GM19238 (cell line): ENCODE measurements around the gene SIPA1L3.
A peak's percentile ranks its signal among the peaks of the same experiment; 100 is the strongest.
"Not testable (repeated sequence)": the region's sequence is repeated elsewhere in the genome, so short reads cannot be mapped to it uniquely, and the experiment has no call there.

ENCODE experiments used
- DNase-seq: peaks from one replicate; pipeline ENCODE4 v3.0.0; 2011; ENCODE audit warnings: low spot score; ENCODE audit not compliant: insufficient read length

The SIPA1L3 gene, protein sequence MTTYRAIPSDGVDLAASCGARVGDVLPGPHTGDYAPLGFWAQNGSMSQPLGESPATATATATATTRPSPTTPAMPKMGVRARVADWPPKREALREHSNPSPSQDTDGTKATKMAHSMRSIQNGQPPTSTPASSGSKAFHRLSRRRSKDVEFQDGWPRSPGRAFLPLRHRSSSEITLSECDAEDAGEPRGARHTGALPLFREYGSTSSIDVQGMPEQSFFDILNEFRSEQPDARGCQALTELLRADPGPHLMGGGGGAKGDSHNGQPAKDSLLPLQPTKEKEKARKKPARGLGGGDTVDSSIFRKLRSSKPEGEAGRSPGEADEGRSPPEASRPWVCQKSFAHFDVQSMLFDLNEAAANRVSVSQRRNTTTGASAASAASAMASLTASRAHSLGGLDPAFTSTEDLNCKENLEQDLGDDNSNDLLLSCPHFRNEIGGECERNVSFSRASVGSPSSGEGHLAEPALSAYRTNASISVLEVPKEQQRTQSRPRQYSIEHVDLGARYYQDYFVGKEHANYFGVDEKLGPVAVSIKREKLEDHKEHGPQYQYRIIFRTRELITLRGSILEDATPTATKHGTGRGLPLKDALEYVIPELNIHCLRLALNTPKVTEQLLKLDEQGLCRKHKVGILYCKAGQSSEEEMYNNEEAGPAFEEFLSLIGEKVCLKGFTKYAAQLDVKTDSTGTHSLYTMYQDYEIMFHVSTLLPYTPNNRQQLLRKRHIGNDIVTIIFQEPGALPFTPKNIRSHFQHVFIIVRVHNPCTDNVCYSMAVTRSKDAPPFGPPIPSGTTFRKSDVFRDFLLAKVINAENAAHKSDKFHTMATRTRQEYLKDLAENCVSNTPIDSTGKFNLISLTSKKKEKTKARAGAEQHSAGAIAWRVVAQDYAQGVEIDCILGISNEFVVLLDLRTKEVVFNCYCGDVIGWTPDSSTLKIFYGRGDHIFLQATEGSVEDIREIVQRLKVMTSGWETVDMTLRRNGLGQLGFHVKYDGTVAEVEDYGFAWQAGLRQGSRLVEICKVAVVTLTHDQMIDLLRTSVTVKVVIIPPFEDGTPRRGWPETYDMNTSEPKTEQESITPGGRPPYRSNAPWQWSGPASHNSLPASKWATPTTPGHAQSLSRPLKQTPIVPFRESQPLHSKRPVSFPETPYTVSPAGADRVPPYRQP (N-terminal part only)

DNA sequence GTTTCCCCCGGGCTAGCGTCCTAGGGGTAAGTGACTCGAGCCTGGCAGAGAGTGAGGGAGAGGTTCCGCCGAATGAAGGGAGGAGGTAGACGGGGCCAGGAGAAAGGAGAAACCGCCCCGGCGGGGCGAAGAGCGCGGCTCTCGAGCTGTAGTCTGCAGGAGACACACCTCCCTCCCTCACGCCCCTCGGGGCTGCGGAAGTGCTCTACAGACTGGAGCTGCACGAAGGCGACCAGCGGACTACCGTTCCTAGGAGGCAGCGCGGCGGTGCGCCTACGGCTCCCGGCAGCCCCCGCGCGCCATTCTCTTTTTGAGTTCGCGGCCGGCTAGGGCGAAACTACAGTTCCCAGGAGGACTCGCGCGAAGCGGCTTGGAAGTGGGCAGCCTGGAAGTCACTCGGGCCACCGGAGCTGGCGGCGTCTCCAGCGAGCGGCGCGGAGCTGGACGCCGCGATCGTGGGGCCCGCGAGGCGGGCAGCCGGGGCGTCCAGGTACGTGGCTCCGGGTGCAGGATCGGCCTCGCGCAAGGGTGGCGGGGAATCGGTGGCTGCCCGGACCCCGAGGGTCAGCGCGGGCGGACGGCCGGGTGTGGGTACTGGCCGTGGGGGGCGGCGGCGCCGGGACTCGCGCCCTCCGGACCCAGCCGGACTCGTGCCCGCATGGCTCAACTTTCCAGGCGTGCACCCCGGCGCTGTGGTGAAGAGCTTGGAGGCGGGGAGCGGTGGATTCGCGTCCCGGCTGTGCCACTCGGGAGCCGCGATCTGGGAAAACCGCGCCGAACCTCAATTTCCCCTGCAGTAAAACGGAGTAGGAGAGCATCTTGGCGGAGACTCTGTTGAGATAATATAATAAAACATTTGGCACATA lies at the start of gene SIPA1L3:
TSS of gene SIPA1L3 (plus strand) at position 340 of the 866 bp plus-strand sequence. CDS start 174,358 bp downstream, outside the sequence.
- peak; percentile 85 for DNase-seq

DNA sequence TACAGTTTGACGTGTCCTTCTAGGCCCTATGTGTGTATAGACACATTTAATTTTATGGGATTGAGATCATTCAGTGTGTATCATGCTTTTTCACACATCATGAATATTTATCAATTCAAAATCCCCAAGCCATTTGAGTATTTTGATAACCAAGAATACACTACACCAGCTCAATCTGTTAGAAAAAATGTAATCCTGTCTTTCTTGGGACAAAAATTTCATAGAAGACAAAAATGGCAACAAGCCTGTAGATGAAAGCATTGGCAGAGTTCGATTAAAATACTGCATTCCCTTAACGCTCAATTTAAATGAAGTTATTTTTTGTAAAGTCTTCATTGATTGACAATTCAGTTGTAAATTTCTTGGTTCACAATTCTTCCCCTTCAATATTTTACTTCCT lies 42.5 kb upstream of the SIPA1L3 start:
- DNase-seq: no peak

DNA sequence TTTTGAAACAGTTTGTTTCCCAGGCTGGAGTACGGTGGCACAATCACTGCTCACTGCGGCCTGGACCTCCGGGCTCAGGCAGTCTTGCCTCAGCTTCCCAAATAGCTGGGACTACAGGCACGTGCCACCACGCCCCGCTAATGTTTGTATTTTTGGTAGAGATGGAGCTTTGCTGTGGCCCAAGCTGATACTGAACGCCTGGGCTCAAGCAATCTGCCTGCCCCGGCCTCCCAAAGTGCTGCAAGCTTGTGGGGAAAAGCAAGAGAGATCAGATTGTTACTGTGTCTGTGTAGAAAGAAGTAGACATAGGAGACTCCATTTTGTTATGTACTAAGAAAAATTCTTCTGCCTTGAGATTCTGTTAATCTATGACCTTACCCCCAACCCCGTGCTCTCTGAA lies 41.1 kb upstream of the SIPA1L3 start:
- DNase-seq: not testable (repeated sequence)

DNA sequence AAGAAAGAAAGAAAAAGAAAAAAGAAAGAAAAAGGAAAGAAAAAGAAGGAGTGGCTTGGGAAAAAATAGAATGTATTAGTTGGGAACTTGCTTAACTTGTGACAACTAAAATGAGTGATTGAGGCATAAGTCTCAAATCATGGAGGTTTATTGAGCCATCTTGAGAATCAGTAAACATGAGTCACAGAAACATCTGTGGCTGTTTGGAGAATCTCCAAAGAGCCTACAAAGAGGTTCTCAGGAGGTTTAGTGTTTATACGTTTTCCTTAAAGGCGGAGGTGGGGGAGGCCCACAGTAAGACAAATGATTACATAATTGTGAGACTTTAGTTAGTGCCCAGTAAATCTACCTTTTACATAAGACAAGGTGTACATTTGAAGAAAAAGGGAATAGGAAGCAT lies 39.2 kb upstream of the SIPA1L3 start:
- no peak for DNase-seq

DNA sequence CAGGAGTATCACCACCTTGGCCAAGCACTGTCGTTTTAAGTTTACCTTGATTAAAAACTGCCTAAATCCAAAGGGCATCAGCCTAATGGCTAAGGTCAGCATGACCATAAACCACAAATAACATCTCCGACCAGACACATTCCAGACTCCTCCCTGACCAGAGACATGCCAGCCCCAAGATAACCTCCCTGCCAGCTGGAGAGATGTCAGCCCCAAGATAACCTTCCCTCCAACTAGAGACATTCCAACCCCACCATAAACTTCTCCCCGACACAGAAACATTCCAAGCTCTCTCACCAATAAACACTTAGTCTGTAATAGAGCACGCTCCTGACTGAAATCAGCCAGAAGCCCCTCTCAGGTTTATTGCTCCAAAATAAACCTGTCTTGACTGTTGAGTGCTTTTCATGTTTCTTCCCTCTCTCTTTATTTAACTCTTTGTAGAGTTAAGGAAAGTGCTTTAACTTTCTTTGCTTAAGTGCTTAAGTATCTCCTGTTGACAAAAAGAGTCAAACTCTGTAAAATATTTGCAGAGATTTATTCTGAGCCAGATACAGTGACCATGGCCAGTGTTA lies 37.2 kb upstream of the SIPA1L3 start:
- no peak for DNase-seq

DNA sequence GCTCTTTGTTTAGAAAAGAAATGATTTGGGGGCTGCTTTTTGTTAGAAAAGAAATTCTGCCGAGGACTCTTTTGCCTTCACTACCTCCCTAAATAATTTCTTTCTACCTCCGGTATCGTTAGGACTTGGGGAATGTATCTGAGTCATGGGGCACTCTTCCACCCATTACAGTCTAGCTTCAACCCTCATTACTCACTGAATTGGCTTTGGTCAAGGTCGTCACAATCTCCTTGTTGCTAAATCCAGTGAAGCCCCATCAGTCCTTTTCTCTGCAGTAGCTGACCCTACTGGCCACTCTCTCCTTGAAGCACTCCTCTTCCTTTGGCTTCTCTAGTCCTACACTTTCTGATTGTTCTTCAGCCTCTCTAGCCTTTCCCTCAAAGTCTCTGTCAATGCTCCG lies 34.6 kb upstream of the SIPA1L3 start:
- DNase-seq: no peak

DNA sequence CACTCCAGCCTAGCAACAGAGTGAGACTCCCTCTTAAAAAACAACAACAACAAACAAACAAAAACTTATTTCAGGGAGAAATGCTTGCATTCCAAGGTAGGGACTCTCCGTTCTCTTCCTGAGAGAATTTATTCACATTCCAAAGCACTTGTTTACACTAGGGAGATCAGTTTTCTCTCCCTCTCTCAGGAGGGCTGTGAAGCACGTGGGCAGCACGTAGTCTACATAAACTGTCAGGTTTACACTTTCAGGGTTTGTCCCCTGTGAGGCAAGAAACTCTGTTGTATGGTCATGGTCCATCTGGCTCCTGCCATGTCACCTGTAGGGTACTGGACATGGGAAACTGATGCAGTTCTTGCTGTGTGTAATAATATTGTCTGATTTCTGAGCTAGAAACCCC lies 32.2 kb upstream of the SIPA1L3 start:
- DNase-seq: no peak

DNA sequence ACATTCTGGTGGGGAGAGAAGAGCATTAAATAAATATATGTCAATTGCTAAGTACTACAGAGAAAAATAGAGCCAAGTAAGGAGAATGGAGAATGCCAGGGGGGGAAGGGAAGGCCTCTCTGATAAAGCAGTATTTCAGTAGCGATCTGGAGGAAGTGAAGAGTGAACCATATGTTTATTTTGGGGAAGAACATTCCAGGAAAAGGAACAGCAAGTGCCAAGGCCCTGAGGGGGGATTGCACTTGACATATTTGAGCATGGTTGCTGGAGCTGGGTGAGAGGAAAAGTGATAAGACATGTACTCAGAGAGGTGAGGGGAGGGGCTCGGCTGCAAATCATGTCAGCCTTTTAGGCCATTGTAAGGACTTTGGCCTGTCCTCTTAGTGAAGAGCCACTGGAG lies 31.0 kb upstream of the SIPA1L3 start:
- no peak for DNase-seq

DNA sequence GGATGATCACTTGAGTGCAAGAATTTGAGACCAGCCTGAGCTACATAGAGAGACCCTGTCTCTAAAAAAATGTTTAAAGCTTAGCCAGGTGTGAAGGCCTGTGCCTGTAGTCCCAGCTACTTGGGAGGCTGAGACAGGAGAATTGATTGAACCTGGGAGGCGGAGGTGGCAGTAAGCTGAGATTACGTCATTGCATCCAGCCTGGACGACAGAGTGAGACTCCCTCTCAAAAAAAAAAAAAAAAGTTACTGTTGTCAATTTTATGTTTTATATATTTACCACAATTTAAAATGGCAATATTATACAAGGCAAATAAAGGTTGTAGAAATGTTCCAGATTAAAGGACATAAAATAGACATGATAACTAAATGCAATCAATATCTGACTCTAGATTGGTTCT lies 29.9 kb upstream of the SIPA1L3 start:
- no peak for DNase-seq

DNA sequence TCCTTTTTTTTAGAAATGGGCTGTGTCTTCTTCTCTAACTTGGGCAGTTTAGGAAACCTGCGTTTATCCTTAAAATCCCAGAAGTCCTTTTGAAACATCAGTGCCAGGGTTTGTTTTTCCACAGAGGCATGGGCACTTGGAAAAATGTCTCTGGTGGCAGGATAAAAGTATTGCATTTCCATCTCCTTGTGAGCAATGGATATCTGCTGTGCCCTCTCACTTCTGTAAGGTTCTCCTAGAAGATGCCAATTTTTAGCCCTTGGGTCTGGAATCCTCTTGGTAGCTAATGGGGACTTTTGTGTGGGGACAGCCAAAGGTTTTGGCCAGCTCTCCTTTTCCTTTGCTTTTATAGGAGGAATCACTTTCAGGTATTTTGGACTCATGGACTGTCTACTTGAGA lies 21.6 kb upstream of the SIPA1L3 start:
- DNase-seq: no peak

DNA sequence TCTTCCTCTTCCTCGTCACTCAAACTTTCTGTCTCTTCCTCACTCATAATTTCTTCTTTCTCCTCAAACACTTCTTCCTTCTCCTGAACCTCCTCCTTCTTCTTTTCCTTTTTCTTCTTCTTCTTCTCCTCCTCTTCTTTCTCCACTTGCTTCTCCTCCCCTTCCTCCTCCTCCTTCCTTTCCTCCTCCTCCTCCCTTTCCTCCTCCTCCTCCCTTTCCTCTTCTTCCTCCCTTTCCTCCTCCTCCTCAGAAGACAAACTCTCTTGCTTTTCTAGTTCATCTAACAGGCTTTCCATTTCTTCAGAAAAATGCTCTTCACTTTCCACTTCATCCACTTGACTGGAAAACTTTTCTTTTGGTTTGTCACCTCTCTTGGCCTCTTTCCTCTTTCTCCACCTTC lies 20.4 kb upstream of the SIPA1L3 start:
- no peak for DNase-seq

DNA sequence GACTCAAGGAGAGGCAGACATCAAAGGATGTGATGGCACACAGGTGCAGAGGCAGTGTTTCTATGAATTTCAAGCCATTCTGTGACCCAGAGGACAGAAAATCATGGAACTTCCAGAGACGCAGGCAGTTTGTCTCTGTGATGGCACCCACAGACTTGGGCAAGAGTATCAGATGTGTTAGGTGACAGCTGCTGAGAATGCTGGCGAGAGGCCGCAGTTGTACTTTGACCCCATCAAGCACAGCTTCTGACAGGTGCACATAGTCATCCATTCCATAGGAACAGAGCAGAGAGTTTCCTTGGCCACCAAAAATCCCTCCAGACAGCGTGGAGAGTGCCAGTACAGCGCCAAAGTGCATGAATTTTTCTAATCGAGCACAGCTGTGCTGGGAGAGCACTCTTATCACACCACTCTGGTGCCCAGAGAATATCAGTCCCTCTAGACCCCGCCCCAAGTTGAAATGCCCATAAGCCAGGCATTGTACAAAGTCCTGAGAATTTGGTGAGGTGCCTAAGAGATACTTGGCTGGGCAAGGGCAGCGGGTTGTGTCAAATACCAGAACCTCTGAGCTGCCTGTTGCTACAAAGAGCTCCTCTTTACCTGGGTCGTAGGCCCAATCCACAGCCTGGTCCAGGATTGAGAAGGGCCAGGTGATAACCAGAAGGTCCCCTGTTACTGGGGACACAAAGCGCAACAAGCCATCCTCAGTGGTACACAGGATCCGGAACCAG lies 13.0 kb upstream of the SIPA1L3 start:
- no peak for DNase-seq

DNA sequence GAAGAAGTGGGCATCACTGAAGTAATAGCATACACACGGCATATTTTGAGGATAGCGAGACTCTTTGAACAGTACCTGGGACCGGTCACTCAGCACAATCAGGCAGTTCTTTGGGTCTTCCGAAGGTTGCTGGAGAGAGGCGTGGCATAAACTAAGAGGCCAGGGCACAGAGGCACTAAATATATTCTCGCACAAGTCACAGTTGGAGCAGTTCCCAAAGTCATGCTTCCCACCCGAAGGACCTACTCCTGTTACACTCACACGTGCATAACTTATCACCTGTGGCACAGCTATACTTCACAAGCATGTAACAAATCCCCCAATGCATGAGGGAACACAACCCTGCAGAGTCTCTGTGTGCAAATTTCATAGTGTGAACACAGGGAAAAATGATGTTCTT lies 10.8 kb upstream of the SIPA1L3 start:
- DNase-seq: no peak

DNA sequence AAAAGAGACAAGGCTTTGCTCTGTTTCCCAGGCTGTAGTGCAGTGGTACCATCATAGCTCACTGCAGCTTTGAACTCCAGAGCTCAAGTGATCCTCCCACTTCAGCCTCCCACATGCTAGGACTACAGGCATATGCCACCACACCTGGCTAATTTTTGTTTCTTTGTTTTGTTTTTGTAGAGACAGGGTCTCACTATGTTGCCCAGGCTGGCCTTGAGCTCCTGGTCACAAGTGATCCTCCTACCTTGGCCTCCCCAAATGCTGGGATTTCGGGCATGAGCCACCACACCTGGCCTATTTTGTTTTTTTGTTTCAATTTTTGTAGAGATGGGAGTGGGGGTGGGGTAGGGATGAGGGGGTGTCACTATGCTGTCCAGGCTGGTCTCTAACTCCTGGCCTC lies 7.6 kb upstream of the SIPA1L3 start:
- DNase-seq: no peak

DNA sequence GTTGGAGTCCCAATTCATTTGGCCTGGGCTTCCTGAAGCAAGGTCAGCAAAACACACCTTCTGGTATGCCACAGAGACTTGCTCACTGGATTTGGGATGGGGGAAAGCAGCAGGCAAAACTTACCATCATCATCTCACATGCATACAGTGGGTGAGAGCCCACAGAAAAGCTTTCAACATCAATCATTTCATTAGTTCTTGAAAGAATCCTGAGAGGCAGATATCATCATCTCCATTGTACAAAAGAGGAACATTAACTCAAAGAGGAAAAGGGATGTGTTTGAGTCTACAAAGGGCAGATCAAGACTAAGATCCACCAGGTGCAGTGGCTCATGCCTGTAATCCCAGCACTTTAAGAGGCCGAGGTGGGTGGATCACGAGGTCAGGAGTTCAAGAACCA lies 7.0 kb upstream of the SIPA1L3 start:
- DNase-seq: no peak

DNA sequence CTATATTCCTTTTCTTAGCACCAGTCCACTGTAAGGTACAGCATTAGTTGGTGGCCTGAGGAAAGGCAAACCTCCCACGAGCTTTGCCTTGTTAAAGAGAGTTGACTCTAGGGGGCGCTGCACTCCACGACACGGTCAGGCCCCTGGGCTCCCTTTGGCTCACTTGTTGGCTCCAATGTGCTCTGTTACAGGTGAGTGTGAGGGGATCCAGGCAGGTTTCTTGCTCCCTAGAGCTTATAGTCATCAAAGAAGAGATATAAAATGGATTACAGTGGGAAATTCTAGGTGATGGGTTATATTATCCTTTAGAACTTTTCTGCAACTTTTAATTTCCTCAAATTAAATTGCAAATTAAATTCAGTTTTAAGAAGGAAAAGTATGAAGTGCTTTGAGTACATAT lies 4.3 kb upstream of the SIPA1L3 start:
- peak; percentile 70 for DNase-seq

DNA sequence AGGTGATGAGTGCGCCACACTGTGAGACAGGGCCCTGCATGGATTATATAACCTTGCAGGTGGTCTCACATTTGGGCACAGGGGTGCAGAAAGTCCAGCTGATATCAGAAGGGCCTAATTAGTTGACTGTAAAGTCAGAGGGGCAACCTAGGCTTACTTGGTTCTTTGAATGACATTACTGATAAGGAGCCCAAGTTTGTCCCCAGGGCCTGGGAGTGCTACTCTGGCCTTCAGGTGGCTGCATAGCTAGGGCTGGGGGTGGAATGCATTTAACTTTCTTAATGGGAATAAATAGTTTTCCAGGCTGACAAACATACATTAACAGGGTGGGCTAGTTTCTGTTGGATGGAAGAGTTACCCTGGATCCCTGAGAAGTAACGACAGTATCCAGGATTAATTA lies 3.9 kb upstream of the SIPA1L3 start:
- DNase-seq: no peak

DNA sequence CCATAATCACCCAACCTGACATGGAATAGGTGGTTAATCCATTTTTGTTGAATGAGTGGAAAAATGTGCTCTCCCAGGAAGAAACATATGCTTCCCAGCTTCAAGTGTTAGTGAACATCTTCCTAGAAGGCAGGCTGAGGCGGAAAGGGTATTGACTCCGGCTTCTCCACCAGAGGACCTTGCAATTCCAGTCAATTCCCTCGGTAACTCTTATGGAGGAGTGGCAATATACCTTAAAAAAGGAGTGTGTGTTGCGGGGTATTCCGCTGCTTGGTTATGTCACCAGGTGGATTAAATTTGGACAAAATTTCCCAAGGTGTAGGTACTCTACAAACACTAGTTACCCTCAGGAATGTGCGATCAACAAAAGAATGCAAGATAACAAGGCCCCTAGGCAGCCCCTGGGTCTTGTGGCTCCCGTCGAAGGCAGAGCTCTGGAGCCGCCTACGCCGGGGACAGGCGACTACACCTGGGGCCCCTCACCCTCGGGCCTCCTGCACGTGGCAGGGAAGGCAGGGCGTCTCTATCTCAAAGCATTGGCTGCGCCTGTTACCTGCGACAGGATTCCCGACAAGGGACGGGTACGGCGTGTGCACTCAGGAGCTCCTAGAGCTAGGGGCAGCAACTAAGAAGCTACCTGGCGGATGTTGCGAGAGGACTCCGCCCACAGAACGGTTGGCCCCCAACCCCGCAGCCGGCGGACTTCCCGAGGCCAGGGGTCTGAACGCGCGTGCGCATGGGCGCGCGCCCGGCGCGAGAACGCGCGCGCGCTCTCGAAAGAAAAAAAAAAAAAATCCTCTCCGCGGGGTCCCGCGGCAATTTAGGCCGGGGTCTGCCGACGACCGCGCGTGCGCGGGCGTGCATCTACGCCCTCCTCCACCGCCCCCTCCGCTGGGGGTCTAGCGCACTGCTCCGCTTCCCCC lies 801 bp upstream of the SIPA1L3 start, which contains the start of gene WDR87:
TSS of gene WDR87 (minus strand) at position 649 of the 923 bp plus-strand sequence. CDS start 8,355 bp downstream, outside the sequence.
- DNase-seq: peak; percentile 37
